IgD-negative memory B cell (primary cell): ENCODE measurements around the gene PCDHA13. TPM values are rescaled to one million over a fixed set of nuclear protein-coding genes. Genes with fewer than 3 reads are reported as not detected.

Experiments used
- H3K27ac Mint-ChIP-seq, 3 donors: one replicate each; pipeline ENCODE4 v1.8.0; 2020 to 2022; ENCODE audit warnings: mild to moderate bottlenecking in 3 of 3, mixed read lengths in 3 of 3, moderate library complexity in 1 of 3
- H3K27me3 Mint-ChIP-seq: one replicate; pipeline ENCODE4 v1.8.0; 2021; ENCODE audit warnings: mixed read lengths
- H3K36me3 Mint-ChIP-seq: one replicate; pipeline ENCODE4 v1.8.0; 2020; ENCODE audit warnings: mild to moderate bottlenecking, mixed read lengths
- H3K4me1 Mint-ChIP-seq, 3 donors: one replicate each; pipeline ENCODE4 v1.8.0; 2020 to 2022; ENCODE audit warnings: mixed read lengths in 3 of 3, mild to moderate bottlenecking in 1 of 3
- H3K4me3 Mint-ChIP-seq, 4 donors: one replicate each; pipeline ENCODE4 v1.8.0; 2020 to 2022; ENCODE audit warnings: mild to moderate bottlenecking in 4 of 4, mixed read lengths in 4 of 4, moderate library complexity in 3 of 4
- H3K9me3 Mint-ChIP-seq, 3 donors: one replicate each; pipeline ENCODE4 v1.8.0; 2020 to 2021; ENCODE audit warnings: mixed read lengths in 3 of 3, mild to moderate bottlenecking in 1 of 3
- polyA plus RNA-seq: library from polyadenylated mRNA; unstranded; fragments of 300-500 nt; fragmentation: Illumina TruSeq; gene quantifications from one replicate; pipeline ENCODE4 v1.2.3, GENCODE V29; 2021

Gene PCDHA13
- polyA plus RNA-seq, 1 donor from 2014 or later = not detected

DNA sequence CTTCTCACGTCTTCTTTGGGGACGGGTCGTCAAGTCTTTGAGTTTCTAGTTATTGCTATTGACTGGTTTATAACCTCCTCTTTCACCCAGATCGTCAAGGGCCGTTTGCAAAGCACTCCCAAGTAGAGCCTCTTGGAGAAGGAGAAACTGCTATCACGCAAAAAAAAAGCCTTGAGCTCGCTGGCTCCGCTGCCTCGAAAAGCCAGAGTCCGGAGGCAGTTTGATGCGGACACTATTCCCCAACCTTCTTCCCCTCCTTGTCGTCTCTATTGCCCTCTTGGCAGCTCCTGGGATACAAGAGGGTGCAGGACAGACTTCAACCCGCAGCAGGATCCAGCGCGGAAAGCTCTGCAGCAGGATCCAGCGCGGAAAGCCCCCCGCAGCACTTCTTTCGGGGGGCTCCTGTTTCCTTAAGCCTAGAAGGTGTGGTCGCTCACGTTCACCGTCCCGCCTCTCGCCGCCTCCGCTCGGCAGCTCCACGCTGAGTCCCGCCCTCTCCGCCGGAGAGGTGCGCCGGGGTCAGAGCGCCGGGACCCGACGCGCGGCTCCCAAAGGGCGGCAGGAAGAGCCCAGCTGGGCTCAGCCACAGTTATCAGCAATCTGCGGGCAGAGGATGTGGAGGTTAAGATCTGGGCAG, 44.0 kb downstream of the PCDHA13 start, which contains the start of gene PCDHAC1:
Gene PCDHAC1 (plus strand): TSS at position 494 of the 637 bp plus-strand sequence. CDS start 594 bp downstream, outside the sequence.
- Mint-ChIP-seq H3K9me3 (peaks cover 0 to 5% (median 3%) of the 10 kb centered on the region in 3 donors), H3K36me3 (no peaks in the 10 kb centered on the region), H3K4me3 (peak within 1 kb of the TSS in 3 of 4 donors; percentile 21 to 85 (median 68)), H3K27me3 (peaks cover 39% of the 10 kb centered on the region), H3K27ac (no peak within 1 kb of the TSS), H3K4me1 (peaks cover 0 to 2% (median 0%) of the 10 kb centered on the region in 3 donors)

DNA sequence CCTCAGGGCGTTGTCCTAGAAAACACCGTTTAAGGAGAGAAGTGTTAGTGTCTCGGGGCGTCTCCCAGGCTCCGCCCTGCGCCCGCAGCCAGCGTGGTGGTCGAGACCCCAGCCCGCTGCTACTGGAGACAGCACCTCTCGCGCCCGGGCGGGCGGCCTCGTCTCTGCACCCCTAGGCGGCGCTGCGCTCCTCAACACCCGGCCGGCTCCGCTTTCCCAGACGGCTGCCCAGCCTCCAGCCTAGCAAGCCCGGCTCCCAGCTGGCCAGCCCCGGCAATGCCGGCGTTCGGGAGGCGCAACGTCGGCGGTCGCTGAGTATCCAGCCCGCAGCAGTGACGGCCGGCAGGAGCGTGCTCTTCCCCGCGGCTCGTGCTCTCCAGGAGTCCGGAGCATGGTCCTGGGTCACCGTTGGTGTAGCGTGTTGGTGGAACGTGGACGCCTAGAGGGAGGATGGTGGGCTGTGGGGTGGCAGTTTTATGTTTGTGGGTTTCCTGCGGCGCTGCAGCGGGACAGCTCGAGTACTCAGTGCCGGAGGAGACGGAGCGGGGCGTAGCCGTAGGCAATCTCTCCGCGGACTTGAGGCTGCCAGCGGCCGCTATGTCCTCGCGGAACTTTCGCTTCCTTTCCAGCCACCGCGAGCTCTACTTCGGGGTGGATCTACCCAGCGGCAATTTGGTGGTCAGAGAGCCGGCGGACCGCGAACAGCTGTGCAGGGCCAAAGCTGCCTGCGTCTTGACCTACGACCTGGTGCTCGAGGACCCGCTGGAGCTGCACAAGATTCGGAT, 44.7 kb downstream of the PCDHA13 start:
- H3K4me3 Mint-ChIP-seq = peak overlapping the region in 3 of 4 donors; percentile 21 to 85 (median 32)
- H3K4me1 Mint-ChIP-seq = peaks cover 0 to 2% (median 0%) of the 10 kb centered on the region in 3 donors
- no peaks in the 10 kb centered on the region for H3K36me3 Mint-ChIP-seq
- H3K27me3 Mint-ChIP-seq = peaks cover 39% of the 10 kb centered on the region
- H3K27ac Mint-ChIP-seq = no peak overlapping the region
- peaks cover 0 to 5% (median 3%) of the 10 kb centered on the region in 3 donors for H3K9me3 Mint-ChIP-seq

DNA sequence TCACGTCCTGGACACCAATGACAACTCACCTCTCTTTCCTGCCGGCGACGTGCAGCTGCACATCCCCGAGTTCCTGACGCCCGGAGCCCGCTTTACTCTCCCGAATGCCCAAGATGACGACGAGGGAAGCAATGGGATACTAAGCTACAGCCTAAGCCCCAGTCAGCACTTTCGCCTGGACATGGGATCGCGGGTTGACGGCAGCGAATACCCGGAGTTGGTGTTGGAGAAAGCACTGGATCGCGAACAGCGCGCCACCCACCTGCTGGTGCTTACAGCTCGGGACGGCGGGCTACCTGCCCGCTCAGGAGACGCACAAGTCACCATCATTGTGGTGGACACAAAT, 45.3 kb downstream of the PCDHA13 start:
- no peak overlapping the region for H3K27ac Mint-ChIP-seq
- H3K4me3 Mint-ChIP-seq = peak overlapping the region in 3 of 4 donors; percentile 21 to 85 (median 32)
- H3K4me1 Mint-ChIP-seq = peaks cover 0 to 2% (median 0%) of the 10 kb centered on the region in 3 donors
- peaks cover 0 to 5% (median 3%) of the 10 kb centered on the region in 3 donors for H3K9me3 Mint-ChIP-seq
- H3K27me3 Mint-ChIP-seq = peaks cover 38% of the 10 kb centered on the region
- no peaks in the 10 kb centered on the region for H3K36me3 Mint-ChIP-seq

Other genes starting within 250 kb of the PCDHA13 start
- gene CD14, start 248.9 kb upstream of the PCDHA13 start, polyA plus RNA-seq = 1.5 TPM
- gene TMCO6, start 242.7 kb upstream of the PCDHA13 start, polyA plus RNA-seq = 14.7 TPM
- 154 TPM for gene NDUFA2, start 234.5 kb upstream of the PCDHA13 start, polyA plus RNA-seq
- 165 TPM for gene IK, start 234.3 kb upstream of the PCDHA13 start, polyA plus RNA-seq
- 13.5 TPM for gene WDR55, start 217.2 kb upstream of the PCDHA13 start, polyA plus RNA-seq
- not detected for gene DND1, start 208.5 kb upstream of the PCDHA13 start, polyA plus RNA-seq
- 43.4 TPM for gene HARS1, start 190.8 kb upstream of the PCDHA13 start, polyA plus RNA-seq
- 19.0 TPM for gene HARS2, start 190.7 kb upstream of the PCDHA13 start, polyA plus RNA-seq
- 62.1 TPM for gene ZMAT2, start 181.7 kb upstream of the PCDHA13 start, polyA plus RNA-seq
- not detected for gene PCDHA1, start 96.0 kb upstream of the PCDHA13 start, polyA plus RNA-seq
- gene PCDHA2, start 87.3 kb upstream of the PCDHA13 start, polyA plus RNA-seq = not detected
- gene PCDHA3, start 81.1 kb upstream of the PCDHA13 start, polyA plus RNA-seq = not detected
- not detected for gene PCDHA4, start 75.1 kb upstream of the PCDHA13 start, polyA plus RNA-seq
- gene PCDHA5, start 60.5 kb upstream of the PCDHA13 start, polyA plus RNA-seq = not detected
- not detected for gene PCDHA6, start 54.2 kb upstream of the PCDHA13 start, polyA plus RNA-seq
- gene PCDHA7, start 47.9 kb upstream of the PCDHA13 start, polyA plus RNA-seq = not detected
- not detected for gene PCDHA8, start 40.9 kb upstream of the PCDHA13 start, polyA plus RNA-seq
- not detected for gene PCDHA9, start 33.7 kb upstream of the PCDHA13 start, polyA plus RNA-seq
- gene PCDHA10, start 26.2 kb upstream of the PCDHA13 start, polyA plus RNA-seq = not detected
- gene PCDHA11, start 13.2 kb upstream of the PCDHA13 start, polyA plus RNA-seq = not detected
- not detected for gene PCDHA12, start 6.8 kb upstream of the PCDHA13 start, polyA plus RNA-seq
- not detected for gene PCDHAC1, start 44.2 kb downstream of the PCDHA13 start, polyA plus RNA-seq
- not detected for gene PCDHAC2, start 84.4 kb downstream of the PCDHA13 start, polyA plus RNA-seq
- not detected for gene PCDHB1, start 169.2 kb downstream of the PCDHA13 start, polyA plus RNA-seq
- gene PCDHB2, start 212.5 kb downstream of the PCDHA13 start, polyA plus RNA-seq = not detected
- not detected for gene PCDHB3, start 218.3 kb downstream of the PCDHA13 start, polyA plus RNA-seq
- not detected for gene PCDHB4, start 239.7 kb downstream of the PCDHA13 start, polyA plus RNA-seq